ENCODE data around the gene SESN1.
A peak's percentile ranks its signal among the peaks of the same experiment; 100 is the strongest.

Gene SESN1

GRCh38 chr6:109024368-109024767 lies 70.3 kb downstream of the SESN1 start:
- DNase-seq, result no peak

- DNase-seq, result no peak
These were observed 71.2 kb downstream of the SESN1 start for GRCh38 chr6:109023356-109023925.

- no peak for DNase-seq
These were observed 72.8 kb downstream of the SESN1 start for GRCh38 chr6:109021870-109022269.

- no peak for DNase-seq
These were observed 74.7 kb downstream of the SESN1 start for GRCh38 chr6:109019911-109020310.

GRCh38 chr6:109015176-109015575 lies 79.5 kb downstream of the SESN1 start:
- no peak for DNase-seq

GRCh38 chr6:109014606-109015005 lies 80.0 kb downstream of the SESN1 start:
- DNase-seq, result no peak

- no peak for DNase-seq
These were observed 80.9 kb downstream of the SESN1 start for GRCh38 chr6:109013656-109014305.

GRCh38 chr6:109010705-109011102 lies 83.9 kb downstream of the SESN1 start:
- no peak for DNase-seq

- DNase-seq, result no peak
These were observed 84.5 kb downstream of the SESN1 start for GRCh38 chr6:109009962-109010704.

- peak; percentile 92 for DNase-seq
These were observed 85.2 kb downstream of the SESN1 start for GRCh38 chr6:109009236-109009961.

GRCh38 chr6:109008537-109009235 lies 86.0 kb downstream of the SESN1 start:
- DNase-seq, result peak; percentile 34

GRCh38 chr6:109008054-109008453 lies 86.6 kb downstream of the SESN1 start:
- no peak for DNase-seq

GRCh38 chr6:109007521-109007920 lies 87.1 kb downstream of the SESN1 start:
- DNase-seq, result no peak

GRCh38 chr6:109006818-109007217 lies 87.8 kb downstream of the SESN1 start:
- DNase-seq, result no peak

GRCh38 chr6:109002882-109003281 lies 91.8 kb downstream of the SESN1 start:
- no peak for DNase-seq

GRCh38 chr6:109002051-109002697 lies 92.5 kb downstream of the SESN1 start:
- DNase-seq, result no peak

GRCh38 chr6:109001291-109001894 lies 93.3 kb downstream of the SESN1 start:
- no peak for DNase-seq

GRCh38 chr6:109000289-109000688 lies 94.4 kb downstream of the SESN1 start:
- no peak for DNase-seq

GRCh38 chr6:108999428-108999827 lies 95.2 kb downstream of the SESN1 start:
- no peak for DNase-seq

GRCh38 chr6:108998485-108998884 lies 96.2 kb downstream of the SESN1 start:
- no peak for DNase-seq

- DNase-seq, result no peak
These were observed 98.4 kb downstream of the SESN1 start for GRCh38 chr6:108996208-108996607.

- DNase-seq, result no peak
These were observed 99.3 kb downstream of the SESN1 start for GRCh38 chr6:108995296-108995695.

All from stimulated activated CD8-positive, alpha-beta memory T cell treated with anti-CD3 and anti-CD28 coated beads, Interleukin-4, amount 100 ng/mL, for 48 hours (primary cell).